A204.1 (cell line): ENCODE measurements around the gene CLEC2B.

ENCODE experiments used
- FAIRE-seq: peaks from 2 replicates; lab custom pipeline; 2012; peaks lifted over from hg19 to GRCh38; lab: Jason Lieb, UNC

CLEC2B gene

GRCh38 chr12:9868951-9869306 lies 225 bp downstream of the CLEC2B start:
- FAIRE-seq = no peak

GRCh38 chr12:9868311-9868801 lies 798 bp downstream of the CLEC2B start:
- no peak for FAIRE-seq

- no peak for FAIRE-seq
Observed at GRCh38 chr12:9867531-9867930, 1.6 kb downstream of the CLEC2B start.

- FAIRE-seq = no peak
Observed at GRCh38 chr12:9866860-9867269, 2.3 kb downstream of the CLEC2B start.

- FAIRE-seq = no peak
Observed at GRCh38 chr12:9864913-9865675, 4.1 kb downstream of the CLEC2B start.

GRCh38 chr12:9858135-9858534 lies 11.0 kb downstream of the CLEC2B start:
- FAIRE-seq = no peak

GRCh38 chr12:9856894-9857293 lies 12.3 kb downstream of the CLEC2B start:
- no peak for FAIRE-seq

GRCh38 chr12:9856151-9856550 lies 13.0 kb downstream of the CLEC2B start:
- no peak for FAIRE-seq

- FAIRE-seq = no peak
Observed at GRCh38 chr12:9851927-9852326, 17.2 kb downstream of the CLEC2B start.

GRCh38 chr12:9851050-9851449 lies 18.1 kb downstream of the CLEC2B start:
- FAIRE-seq = no peak

- no peak for FAIRE-seq
Observed at GRCh38 chr12:9848899-9849298, 20.3 kb downstream of the CLEC2B start.

GRCh38 chr12:9843407-9843806 lies 25.7 kb downstream of the CLEC2B start:
- no peak for FAIRE-seq

GRCh38 chr12:9831720-9832119 lies 37.4 kb downstream of the CLEC2B start:
- peak; percentile 3 for FAIRE-seq

- no peak for FAIRE-seq
Observed at GRCh38 chr12:9829982-9830381, 39.2 kb downstream of the CLEC2B start.

GRCh38 chr12:9829483-9829882 lies 39.7 kb downstream of the CLEC2B start:
- FAIRE-seq = no peak

- FAIRE-seq = no peak
Observed at GRCh38 chr12:9827209-9827888, 41.8 kb downstream of the CLEC2B start, which contains the start of gene KLRF1. TSS of gene KLRF1 (plus strand) at chr12:9827481. CDS start at chr12:9827545, 64 bp downstream.

GRCh38 chr12:9820281-9820930 lies 48.7 kb downstream of the CLEC2B start:
- FAIRE-seq = no peak

- no peak for FAIRE-seq
Observed at GRCh38 chr12:9813821-9814798, 55.0 kb downstream of the CLEC2B start.

- no peak for FAIRE-seq
Observed at GRCh38 chr12:9811621-9812020, 57.5 kb downstream of the CLEC2B start.

- no peak for FAIRE-seq
Observed at GRCh38 chr12:9810671-9811070, 58.5 kb downstream of the CLEC2B start.

GRCh38 chr12:9809866-9810265 lies 59.3 kb downstream of the CLEC2B start:
- FAIRE-seq = no peak

- FAIRE-seq = no peak
Observed at GRCh38 chr12:9809338-9809737, 59.8 kb downstream of the CLEC2B start.
